Cardiac fibroblast (primary cell): Measurements from ENCODE around the gene NKX3-2.

Experiments used
- DNase-seq, 2 donors: peaks; one replicate each; pipeline versions ENCODE4 v3.0.0 to v3.0.0-alpha.2; 2010; ENCODE audit warnings: low read depth in 2 of 2
- H3K4me3 ChIP-seq, 2 donors: replicated peaks in 1 of 2; 1 replicate in 1 of 2; 2 replicates in 1 of 2; pipeline ENCODE4 v1.5.1; 2011; ENCODE audit warnings: low read depth in 2 of 2, low read length in 2 of 2, mild to moderate bottlenecking in 2 of 2, moderate library complexity in 1 of 2
- TF ChIP-seq, protein P1 (sequence below): IDR thresholded peaks from one replicate; pipeline ENCODE4 v1.5.1; 2011; ENCODE audit warnings: low read depth, mild to moderate bottlenecking, low read length, inconsistent platforms

NKX3-2 gene

DNA sequence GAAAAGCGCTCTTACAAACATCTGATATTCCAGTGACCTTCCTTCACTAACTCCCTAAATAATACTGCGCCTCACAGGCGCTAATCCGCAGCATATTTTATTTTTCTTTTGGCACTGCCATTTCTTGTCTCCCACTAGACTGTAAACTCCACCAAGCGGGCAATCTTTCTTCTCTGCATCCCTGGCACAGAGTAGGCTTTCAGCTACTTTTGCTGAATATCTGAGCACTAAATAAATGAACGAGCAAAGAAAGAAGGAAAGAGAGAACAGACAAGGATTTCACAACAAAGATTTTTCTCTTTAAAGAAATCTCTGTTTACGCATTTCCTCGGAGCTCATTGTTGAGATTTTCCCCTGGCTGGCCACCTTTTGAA, 12.7 kb downstream of the NKX3-2 start:
- H3K4me3 ChIP-seq: no peak overlapping the region
- TF ChIP-seq, protein P1, sequence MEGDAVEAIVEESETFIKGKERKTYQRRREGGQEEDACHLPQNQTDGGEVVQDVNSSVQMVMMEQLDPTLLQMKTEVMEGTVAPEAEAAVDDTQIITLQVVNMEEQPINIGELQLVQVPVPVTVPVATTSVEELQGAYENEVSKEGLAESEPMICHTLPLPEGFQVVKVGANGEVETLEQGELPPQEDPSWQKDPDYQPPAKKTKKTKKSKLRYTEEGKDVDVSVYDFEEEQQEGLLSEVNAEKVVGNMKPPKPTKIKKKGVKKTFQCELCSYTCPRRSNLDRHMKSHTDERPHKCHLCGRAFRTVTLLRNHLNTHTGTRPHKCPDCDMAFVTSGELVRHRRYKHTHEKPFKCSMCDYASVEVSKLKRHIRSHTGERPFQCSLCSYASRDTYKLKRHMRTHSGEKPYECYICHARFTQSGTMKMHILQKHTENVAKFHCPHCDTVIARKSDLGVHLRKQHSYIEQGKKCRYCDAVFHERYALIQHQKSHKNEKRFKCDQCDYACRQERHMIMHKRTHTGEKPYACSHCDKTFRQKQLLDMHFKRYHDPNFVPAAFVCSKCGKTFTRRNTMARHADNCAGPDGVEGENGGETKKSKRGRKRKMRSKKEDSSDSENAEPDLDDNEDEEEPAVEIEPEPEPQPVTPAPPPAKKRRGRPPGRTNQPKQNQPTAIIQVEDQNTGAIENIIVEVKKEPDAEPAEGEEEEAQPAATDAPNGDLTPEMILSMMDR: no peak

DNA sequence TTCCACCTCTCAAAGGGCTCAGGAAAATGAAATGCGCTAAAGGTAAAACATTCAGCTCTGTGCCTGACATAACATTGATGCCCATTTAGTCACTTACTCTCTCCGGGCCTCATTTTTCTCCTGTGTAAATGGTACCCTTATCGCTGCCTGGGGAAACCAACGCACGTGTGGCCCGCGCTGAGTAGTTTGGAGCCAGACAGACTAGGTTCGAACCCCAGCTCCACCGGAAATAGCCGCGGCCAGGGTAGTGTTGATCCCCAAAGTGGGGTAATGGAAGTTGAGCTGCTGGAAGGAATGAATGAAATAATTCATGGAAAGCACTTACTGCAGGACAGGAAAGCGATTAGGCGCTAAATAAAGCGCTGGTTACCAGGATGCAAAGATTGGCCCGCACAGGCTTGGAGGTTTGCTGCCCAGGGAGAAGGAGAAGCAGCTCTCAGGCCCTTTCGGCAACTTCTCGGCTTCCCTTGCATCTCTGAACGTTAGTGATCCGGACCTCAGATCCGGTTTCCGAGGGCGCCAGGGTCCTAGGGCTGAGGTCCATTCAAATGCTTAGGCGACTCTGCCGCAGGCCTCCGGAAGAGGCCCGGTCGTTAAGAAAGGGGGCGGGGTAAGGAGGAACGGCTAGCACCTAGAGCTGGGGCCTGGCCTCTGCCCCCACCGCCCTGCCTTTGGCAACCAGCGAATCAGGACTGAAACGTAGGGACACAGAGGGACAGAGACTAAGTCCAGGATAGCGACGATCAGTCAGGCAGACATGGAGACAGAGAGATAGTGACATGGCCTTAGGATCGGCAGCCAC, 13.3 kb downstream of the NKX3-2 start:
- H3K4me3 ChIP-seq: no peak overlapping the region
- TF ChIP-seq, protein P1: no peak
- DNase-seq: no peak

More for the DNA sequence above, 12.7 kb downstream of the NKX3-2 start:
- no peak for DNase-seq

DNA sequence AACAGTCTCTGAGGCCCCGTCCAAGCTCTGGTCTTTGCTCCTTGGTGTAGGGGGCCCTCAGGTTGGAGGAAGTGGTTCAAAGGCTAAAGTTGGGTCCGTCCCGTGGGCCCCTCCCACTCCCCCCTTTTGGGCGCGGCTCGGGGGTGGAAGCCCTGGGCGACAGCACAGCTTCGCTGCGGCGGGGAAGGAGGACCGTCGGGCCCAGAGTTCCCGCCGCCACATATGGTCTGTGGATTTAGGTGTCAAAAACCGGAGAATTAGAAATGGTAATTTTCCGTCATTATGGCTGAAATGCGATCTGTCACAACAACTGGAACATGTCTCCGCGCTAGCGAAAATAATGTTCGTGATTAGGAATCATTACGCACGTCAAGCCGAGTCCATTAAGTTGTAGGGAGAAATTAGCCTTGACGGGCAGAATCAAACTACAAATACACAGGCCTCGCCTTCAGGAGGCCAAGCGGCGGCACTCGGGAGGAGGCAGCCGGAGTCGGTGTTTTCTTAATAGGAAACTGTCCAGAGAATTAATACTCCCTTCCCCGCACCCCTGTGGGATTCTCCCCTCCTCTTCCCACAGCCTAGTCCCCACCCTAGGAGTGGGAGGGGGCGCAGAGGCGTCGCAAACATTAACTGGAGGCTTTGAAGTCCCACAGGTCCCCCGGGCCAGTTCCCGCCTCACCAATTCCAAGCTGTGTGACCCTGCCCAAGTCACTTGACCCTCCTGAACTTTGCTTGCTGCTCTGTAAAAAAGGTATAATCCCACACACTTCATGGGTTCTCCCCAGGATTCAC, 15.0 kb downstream of the NKX3-2 start:
- no peak for DNase-seq
- H3K4me3 ChIP-seq: no peak overlapping the region
- TF ChIP-seq, protein P1: no peak

DNA sequence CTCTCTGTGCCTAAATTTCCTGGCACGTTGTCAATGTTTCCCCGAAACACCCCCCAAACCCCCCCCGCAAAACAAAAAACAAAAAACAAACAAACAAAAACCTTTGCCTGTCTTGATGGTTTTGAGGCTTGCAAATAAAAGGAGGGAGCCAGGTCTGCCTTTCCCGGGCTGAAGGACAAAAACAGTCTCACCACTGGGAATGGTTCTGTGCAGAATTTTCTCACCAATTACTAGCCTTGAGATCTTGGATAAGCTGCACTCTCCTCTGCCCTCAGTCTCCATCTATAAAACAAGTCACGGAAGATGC, 15.5 kb downstream of the NKX3-2 start:
- H3K4me3 ChIP-seq: no peak overlapping the region
- no peak for DNase-seq
- TF ChIP-seq, protein P1: no peak

DNA sequence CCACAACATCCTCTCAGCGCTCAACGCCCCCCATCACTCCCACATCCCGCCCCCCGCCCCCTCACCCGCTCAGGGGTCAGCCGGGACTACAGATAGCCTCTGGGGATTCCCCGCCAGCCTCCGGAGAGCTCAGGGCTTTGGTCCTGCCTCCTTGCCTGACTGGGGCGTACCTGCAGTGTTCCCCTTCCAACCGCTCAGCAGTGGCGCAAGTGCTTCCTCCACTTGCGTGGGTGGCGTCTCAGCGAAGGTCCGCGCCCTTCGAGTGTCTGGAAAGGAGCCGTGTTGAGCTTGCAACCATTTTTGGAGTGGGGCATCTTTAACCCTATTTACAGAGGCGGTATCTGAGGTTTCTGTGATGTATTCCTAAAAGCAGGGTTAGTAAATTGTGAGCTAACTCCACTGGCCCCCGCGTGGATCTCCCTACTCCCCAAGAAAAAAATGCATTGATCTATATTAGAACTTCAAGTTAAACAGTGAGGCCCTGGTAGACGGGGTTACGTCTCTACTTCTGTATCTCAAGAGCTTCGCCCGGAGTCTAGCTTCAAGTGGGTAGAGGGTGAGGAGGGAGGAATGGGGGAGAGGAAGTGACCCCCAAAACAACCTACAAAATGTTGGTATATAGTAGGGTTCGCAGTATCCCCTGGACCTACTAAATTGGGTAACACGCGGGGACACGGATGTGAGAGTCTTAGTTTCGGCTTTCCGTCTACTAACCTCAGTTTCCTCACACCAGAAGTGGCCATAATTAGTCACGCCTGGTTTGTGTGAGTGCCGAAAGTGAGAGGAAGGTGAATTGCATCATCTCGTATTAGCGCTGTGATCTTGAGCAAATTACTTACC, 16.1 kb downstream of the NKX3-2 start:
- DNase-seq: no peak
- H3K4me3 ChIP-seq: no peak overlapping the region
- TF ChIP-seq, protein P1: no peak

DNA sequence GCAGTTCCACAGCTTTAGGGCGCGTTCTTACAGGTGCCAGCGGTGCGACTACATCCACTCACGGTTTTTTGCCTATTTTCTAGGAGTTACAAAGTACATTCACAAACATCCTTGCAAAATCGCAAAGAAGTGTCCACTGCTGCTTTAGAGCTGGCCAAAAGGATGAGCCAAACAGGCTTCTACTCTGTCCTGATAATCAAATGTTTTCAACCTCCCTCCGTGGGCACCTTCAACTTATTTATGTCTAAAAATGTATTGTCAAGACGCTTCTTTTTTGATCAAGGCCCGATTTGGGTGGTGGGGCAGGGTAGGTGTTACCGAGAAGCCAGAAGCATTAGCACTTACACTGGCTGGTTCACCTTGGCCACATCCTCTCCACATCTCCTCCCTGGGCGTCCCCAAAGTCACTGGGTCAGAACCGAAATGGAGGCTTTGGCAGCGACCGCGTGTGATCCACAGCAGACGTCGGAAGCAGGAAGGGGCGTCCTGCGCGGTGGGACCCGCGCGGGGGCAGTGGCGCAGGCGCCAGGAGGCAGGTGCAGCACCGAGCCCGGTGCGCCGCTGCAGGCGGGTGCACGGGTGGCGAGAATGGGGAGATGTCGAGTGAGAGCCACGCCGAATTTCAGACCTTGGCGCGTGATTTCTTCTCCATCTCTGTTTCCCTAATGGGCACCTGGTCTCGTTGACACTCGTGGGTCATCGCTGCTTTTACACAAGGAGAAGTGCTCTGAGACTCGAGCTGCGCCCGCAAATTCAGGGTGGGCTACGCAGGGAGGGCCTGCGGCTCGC, 16.9 kb downstream of the NKX3-2 start:
- DNase-seq: no peak
- TF ChIP-seq, protein P1: no peak
- H3K4me3 ChIP-seq: no peak overlapping the region
